ENCODE results near the gene CALD1.
A peak's percentile ranks its signal among the peaks of the same experiment; 100 is the strongest.

CALD1 gene

DNA sequence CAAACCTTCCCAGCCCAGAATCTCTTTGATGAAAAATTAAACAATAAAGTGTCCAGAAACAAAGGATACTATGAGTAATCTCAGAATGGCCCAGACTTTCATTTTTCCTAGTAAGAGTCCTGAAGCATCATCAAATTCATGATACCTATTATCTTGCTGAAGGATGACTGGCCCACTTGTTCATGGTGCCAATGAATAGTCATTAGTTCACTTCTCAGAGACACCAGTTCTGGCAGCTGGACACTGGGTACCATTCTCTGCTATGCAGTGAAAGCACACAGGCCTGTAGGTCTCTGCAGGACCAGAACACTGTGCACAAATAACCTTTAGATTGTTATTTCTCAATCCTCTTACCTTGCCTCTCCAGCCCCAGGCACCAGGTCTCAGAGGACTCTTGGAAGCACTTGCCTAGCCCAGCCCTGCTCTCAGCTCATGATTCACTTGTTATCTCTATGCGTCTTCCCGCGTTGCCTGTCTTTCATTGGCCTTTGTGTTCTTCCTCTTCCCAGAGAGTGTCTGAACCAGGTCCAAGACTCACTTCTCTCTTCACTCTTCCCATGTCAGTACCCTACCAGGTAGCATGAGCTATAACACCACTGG is 108.8 kb downstream of the CALD1 start:
- no peak for ATAC-seq
- TF ChIP-seq, protein P1, sequence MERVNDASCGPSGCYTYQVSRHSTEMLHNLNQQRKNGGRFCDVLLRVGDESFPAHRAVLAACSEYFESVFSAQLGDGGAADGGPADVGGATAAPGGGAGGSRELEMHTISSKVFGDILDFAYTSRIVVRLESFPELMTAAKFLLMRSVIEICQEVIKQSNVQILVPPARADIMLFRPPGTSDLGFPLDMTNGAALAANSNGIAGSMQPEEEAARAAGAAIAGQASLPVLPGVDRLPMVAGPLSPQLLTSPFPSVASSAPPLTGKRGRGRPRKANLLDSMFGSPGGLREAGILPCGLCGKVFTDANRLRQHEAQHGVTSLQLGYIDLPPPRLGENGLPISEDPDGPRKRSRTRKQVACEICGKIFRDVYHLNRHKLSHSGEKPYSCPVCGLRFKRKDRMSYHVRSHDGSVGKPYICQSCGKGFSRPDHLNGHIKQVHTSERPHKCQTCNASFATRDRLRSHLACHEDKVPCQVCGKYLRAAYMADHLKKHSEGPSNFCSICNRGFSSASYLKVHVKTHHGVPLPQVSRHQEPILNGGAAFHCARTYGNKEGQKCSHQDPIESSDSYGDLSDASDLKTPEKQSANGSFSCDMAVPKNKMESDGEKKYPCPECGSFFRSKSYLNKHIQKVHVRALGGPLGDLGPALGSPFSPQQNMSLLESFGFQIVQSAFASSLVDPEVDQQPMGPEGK (CRISPR knock-in tag; IDR thresholded peaks at IDR 0.05; ENCODE audit: borderline replicate concordance) = no peak
- TF ChIP-seq, protein P2, sequence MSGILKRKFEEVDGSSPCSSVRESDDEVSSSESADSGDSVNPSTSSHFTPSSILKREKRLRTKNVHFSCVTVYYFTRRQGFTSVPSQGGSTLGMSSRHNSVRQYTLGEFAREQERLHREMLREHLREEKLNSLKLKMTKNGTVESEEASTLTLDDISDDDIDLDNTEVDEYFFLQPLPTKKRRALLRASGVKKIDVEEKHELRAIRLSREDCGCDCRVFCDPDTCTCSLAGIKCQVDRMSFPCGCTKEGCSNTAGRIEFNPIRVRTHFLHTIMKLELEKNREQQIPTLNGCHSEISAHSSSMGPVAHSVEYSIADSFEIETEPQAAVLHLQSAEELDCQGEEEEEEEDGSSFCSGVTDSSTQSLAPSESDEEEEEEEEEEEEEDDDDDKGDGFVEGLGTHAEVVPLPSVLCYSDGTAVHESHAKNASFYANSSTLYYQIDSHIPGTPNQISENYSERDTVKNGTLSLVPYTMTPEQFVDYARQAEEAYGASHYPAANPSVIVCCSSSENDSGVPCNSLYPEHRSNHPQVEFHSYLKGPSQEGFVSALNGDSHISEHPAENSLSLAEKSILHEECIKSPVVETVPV (CRISPR knock-in tag; IDR thresholded peaks at IDR 0.05) = no peak
- TF ChIP-seq, protein P3, sequence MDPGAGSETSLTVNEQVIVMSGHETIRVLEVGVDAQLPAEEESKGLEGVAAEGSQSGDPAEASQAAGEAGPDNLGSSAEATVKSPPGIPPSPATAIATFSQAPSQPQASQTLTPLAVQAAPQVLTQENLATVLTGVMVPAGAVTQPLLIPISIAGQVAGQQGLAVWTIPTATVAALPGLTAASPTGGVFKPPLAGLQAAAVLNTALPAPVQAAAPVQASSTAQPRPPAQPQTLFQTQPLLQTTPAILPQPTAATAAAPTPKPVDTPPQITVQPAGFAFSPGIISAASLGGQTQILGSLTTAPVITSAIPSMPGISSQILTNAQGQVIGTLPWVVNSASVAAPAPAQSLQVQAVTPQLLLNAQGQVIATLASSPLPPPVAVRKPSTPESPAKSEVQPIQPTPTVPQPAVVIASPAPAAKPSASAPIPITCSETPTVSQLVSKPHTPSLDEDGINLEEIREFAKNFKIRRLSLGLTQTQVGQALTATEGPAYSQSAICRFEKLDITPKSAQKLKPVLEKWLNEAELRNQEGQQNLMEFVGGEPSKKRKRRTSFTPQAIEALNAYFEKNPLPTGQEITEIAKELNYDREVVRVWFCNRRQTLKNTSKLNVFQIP (CRISPR knock-in tag; IDR thresholded peaks at IDR 0.05; ENCODE audit: borderline replicate concordance, low read depth) = no peak
- TF ChIP-seq BACH2 (CRISPR knock-in tag; IDR thresholded peaks at IDR 0.05; ENCODE audit: borderline replicate concordance) = no peak
- TF ChIP-seq RARB (CRISPR knock-in tag; IDR thresholded peaks at IDR 0.05) = no peak

DNA sequence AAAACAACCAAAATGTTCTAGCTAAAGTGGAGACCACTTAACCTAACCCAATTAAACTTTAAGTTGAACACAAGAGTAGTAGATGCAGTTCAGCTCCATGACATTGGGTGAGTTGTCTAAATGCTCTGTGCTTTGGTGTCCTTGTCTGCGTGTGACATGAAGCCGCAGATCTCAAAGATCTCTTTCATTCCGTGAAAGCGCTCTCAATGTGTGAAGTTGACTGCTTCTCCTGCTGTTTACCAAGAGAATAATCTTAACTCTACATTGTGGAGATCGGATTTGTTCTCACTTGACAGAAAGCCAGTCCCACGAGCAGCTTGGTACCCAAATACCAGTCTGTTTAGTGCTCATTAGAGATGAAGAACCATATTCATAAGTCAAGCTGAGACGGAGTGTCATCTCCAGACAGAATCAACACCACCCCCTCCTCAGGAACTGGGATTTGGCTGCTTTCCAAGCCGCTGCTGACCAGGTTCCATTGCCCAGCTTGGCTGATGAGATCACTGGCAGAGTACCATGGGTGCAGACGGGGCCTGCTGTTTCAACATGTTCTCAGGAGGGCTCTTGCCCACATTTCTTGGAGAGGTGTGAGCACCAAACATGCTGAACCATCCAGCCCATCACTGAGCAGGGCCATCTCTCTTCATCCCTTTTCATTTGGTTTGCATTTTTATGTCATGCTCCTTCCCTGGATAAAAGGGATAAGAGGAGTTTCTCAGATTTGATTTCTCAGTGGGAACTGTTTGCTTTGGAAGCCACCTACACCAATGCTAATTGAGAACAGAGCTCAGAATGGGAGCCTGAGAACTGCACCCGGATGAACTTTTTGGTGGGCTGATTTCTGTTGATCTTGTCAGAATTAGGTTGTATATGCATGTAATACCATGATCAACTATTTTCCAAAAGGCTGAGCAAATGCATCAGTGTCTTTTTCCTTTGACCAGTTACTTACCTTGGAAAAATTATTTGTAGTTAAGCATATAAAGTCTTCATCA is 111.1 kb downstream of the CALD1 start:
- peak; percentile 34 for ATAC-seq

More for the DNA sequence above, 111.1 kb downstream of the CALD1 start:
- no peak for TF ChIP-seq ZNF565 (CRISPR knock-in tag; conservative IDR thresholded peaks at IDR 0.05; ENCODE audit: low read depth)
- TF ChIP-seq OSR1 (CRISPR knock-in tag; IDR thresholded peaks at IDR 0.05) = no peak
- TF ChIP-seq SNAI2 (CRISPR knock-in tag; IDR thresholded peaks at IDR 0.05) = no peak
- TF ChIP-seq ZNF70 (CRISPR knock-in tag; IDR thresholded peaks at IDR 0.05) = no peak
- TF ChIP-seq GLIS3 (CRISPR knock-in tag; IDR thresholded peaks at IDR 0.05) = no peak
- TF ChIP-seq, protein P1 (CRISPR knock-in tag; IDR thresholded peaks at IDR 0.05; ENCODE audit: borderline replicate concordance) = no peak
- TF ChIP-seq ISL1 (CRISPR knock-in tag; IDR thresholded peaks at IDR 0.05) = peak; percentile 76
- no peak for TF ChIP-seq BACH2 (CRISPR knock-in tag; IDR thresholded peaks at IDR 0.05; ENCODE audit: borderline replicate concordance)
- TF ChIP-seq TOX (CRISPR knock-in tag; IDR thresholded peaks at IDR 0.05; ENCODE audit: borderline replicate concordance) = no peak
- TF ChIP-seq, protein P4, sequence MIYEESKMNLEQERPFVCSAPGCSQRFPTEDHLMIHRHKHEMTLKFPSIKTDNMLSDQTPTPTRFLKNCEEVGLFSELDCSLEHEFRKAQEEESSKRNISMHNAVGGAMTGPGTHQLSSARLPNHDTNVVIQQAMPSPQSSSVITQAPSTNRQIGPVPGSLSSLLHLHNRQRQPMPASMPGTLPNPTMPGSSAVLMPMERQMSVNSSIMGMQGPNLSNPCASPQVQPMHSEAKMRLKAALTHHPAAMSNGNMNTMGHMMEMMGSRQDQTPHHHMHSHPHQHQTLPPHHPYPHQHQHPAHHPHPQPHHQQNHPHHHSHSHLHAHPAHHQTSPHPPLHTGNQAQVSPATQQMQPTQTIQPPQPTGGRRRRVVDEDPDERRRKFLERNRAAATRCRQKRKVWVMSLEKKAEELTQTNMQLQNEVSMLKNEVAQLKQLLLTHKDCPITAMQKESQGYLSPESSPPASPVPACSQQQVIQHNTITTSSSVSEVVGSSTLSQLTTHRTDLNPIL (CRISPR knock-in tag; IDR thresholded peaks at IDR 0.05; ENCODE audit: low read depth) = peak; percentile 31
- no peak for TF ChIP-seq CSDC2 (CRISPR knock-in tag; IDR thresholded peaks at IDR 0.05)
- TF ChIP-seq, protein P2 (CRISPR knock-in tag; IDR thresholded peaks at IDR 0.05) = no peak
- TF ChIP-seq ZNF8 (CRISPR knock-in tag; IDR thresholded peaks at IDR 0.05) = no peak
- TF ChIP-seq, protein P5, sequence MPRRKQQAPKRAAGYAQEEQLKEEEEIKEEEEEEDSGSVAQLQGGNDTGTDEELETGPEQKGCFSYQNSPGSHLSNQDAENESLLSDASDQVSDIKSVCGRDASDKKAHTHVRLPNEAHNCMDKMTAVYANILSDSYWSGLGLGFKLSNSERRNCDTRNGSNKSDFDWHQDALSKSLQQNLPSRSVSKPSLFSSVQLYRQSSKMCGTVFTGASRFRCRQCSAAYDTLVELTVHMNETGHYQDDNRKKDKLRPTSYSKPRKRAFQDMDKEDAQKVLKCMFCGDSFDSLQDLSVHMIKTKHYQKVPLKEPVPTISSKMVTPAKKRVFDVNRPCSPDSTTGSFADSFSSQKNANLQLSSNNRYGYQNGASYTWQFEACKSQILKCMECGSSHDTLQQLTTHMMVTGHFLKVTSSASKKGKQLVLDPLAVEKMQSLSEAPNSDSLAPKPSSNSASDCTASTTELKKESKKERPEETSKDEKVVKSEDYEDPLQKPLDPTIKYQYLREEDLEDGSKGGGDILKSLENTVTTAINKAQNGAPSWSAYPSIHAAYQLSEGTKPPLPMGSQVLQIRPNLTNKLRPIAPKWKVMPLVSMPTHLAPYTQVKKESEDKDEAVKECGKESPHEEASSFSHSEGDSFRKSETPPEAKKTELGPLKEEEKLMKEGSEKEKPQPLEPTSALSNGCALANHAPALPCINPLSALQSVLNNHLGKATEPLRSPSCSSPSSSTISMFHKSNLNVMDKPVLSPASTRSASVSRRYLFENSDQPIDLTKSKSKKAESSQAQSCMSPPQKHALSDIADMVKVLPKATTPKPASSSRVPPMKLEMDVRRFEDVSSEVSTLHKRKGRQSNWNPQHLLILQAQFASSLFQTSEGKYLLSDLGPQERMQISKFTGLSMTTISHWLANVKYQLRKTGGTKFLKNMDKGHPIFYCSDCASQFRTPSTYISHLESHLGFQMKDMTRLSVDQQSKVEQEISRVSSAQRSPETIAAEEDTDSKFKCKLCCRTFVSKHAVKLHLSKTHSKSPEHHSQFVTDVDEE (CRISPR knock-in tag; IDR thresholded peaks at IDR 0.05) = 0 out of 2 replicates have a peak, but pooled peaks have one; percentile 48
- peak; percentile 47; the same call in 1 of the 2 replicates for TF ChIP-seq TCF4 (CRISPR knock-in tag; IDR thresholded peaks at IDR 0.05; ENCODE audit: borderline replicate concordance)

Data from SK-N-SH treated with all-trans-retinoic acid at 6 μM for 48 hours (cell line).